Measurements from ENCODE around the gene PLEKHA4.

DNA sequence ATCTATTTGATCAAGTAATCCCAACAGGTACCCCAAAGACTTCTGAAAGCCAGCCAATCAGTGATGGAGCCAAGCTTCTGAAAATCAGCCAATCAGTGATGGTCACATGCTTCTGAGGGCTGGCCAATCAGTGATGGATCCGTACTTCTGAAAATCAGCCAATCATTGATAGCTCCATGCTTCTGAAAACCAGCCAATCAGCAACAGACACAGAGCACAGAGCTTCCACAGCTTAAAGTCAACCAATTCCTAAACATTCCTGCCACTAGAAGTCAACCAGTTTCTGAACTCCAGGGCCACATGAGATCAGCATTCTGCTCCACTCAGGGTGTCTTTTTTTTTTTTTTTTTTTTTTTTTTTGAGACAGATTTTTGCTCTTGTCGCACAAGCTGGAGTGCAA lies 23.9 kb downstream of the PLEKHA4 start:
- TF ChIP-seq POLR2AphosphoS5 (IDR thresholded peaks at IDR 0.05; ENCODE audit: low read depth) (no peak), CTCF (IDR thresholded peaks at IDR 0.05; ENCODE audit: insufficient read depth, low read length) (no peak), SPI1 (IDR thresholded peaks at IDR 0.05; ENCODE audit: borderline replicate concordance, low read depth) (no peak), GABPA (IDR thresholded peaks at IDR 0.05; ENCODE audit: low read depth) (no peak)

Measured in HL-60 (cell line).